Muscle layer of duodenum (tissue), 2 donors: ENCODE measurements around the gene SCO2.

Source experiments
- H3K27ac ChIP-seq: one replicate; pipeline ENCODE4 v1.7.0; 2013; ENCODE audit warnings: mild to moderate bottlenecking, low read length
- H3K27me3 ChIP-seq: one replicate; pipeline ENCODE4 v1.7.0; 2013; ENCODE audit warnings: low read depth, mild to moderate bottlenecking, control low read depth, low read length
- H3K36me3 ChIP-seq, 2 donors: one replicate each; pipeline ENCODE4 v1.7.0; 2013; ENCODE audit warnings: low read length in 2 of 2, control low read depth in 1 of 2, mild to moderate bottlenecking in 1 of 2; ENCODE audit not compliant: insufficient read depth in 2 of 2, control insufficient read depth in 1 of 2
- H3K4me1 ChIP-seq, 2 donors: one replicate each; pipeline ENCODE4 v1.7.0; 2013; ENCODE audit warnings: low read length in 2 of 2, mild to moderate bottlenecking in 2 of 2, control low read depth in 1 of 2, moderate library complexity in 1 of 2; ENCODE audit not compliant: insufficient read depth in 2 of 2, control insufficient read depth in 1 of 2
- H3K4me3 ChIP-seq, 2 donors: one replicate each; pipeline ENCODE4 v1.7.0; 2013; ENCODE audit warnings: low read length in 2 of 2, low read depth in 1 of 2, mild to moderate bottlenecking in 1 of 2
- H3K9me3 ChIP-seq, 2 donors: one replicate each; pipeline ENCODE4 v1.7.0; 2013; ENCODE audit warnings: low read length in 2 of 2, control low read depth in 1 of 2, mild to moderate bottlenecking in 1 of 2; ENCODE audit not compliant: control insufficient read depth in 1 of 2
- donor health status: healthy.

The SCO2 gene

DNA sequence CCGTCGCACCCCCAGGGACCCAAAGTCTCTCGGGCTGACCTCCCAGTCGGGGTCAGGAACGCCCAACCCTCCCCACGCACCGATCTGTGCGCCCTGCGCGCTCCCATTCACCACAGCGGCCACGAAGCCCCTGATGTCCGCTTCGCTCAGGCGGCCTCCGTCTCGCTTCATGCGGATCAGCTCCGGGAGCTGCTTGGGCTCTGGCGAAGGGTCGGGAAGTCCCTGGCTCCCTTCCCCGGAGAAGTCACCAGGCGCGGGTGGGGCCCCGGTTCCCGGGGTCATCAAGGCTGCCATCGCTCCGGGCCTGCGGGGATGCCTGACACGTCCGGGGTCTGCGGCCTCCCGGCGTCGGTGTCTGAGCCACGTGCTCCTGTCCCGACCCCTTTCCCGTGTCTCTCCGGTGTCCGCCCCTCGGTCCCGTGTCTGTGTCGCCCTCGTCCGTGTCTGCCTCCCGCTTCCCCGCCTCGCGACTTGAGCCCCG lies 4.1 kb upstream of the SCO2 start:
- Histone ChIP-seq H3K27me3 (no peaks in the 10 kb centered on the region), H3K36me3 (peaks cover 3% of the 10 kb centered on the region in 2 donors), H3K4me3 (peak overlapping the region; percentile 42 to 56), H3K4me1 (peaks cover 7 to 54% of the 10 kb centered on the region in 2 donors), H3K27ac (peak overlapping the region; percentile 45), H3K9me3 (no peaks in the 10 kb centered on the region)

DNA sequence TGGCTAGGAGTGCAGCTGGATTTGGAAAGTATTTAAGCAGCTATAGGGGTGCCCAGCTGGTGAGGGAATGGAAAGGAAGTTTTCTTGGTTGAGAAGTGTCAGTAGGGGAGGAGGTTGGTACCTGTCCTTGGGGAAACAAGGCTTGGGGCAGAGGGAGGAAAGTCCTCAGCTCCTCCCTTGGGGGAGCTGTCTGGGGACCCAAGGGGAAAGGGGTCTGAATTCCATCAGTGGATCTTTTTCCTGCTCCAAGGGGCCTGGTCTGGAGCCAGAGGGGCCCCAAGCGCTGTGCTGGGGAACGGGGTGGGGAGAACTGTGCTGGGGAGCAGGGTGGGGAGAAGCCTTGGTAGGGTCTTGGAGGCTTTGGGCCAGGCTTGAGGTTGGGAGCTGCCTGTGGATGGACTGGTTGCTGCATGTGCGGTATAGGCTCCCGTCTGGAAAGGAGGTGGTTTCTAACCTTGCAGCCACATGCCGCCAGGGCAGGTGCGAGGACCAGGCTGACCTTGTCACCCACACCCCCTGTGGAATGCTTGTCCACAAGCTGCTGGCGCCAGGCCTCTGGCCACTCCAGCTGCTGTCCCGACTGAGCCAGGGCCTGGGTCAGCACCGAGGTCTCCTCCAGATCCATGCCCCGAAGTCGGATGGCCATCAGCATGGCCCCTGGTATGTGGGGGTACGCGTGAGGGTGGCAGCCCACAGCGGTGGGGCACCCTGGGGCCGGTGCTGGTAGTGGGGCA lies 3.5 kb upstream of the SCO2 start:
- Histone ChIP-seq H3K27ac (peak overlapping the region; percentile 45), H3K9me3 (no peaks in the 10 kb centered on the region), H3K4me3 (peak overlapping the region; percentile 42 to 56), H3K4me1 (peaks cover 10 to 60% of the 10 kb centered on the region in 2 donors), H3K27me3 (no peaks in the 10 kb centered on the region), H3K36me3 (peaks cover 3% of the 10 kb centered on the region in 2 donors)

DNA sequence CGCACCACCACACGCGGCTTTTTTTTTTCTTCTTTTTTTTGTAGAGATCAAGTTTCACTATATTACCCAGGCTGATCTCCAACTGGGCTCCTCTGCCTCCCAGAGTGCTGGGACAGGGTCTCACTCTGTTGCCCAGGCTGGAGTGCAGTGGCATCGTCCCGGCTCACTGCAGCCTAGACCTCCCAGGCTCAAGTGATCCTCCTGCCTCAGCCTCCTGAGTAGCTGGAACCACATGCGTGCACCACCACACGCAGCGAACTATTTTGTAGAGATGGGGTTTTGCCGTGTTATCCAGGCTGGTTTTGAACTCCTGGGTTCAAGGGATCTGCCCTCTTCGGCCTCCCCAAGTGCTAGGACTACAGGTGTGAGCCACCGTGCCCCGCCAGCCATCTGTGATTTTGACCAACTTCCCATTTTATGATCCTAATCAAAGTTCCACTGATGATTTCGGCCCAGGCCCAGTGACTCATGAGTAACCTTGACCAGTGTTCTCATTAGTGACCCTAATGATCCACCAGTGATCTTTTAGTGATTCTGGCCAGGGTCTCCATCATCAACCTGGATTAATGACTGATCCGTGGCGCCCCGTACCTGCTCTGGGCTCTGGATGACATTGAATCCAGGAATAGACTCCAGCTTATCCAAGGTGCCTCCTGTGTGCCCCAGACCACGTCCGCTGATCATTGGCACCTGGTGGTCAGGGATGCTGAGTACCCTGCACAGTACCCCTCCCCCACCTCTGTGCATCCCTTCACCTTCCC lies 2.7 kb upstream of the SCO2 start:
- no peaks in the 10 kb centered on the region for H3K27me3 ChIP-seq
- H3K36me3 ChIP-seq = peaks cover 3 to 7% of the 10 kb centered on the region in 2 donors
- H3K27ac ChIP-seq = peak overlapping the region; percentile 45
- no peaks in the 10 kb centered on the region for H3K9me3 ChIP-seq
- peaks cover 10 to 62% of the 10 kb centered on the region in 2 donors for H3K4me1 ChIP-seq
- peak overlapping the region; percentile 11 to 42 for H3K4me3 ChIP-seq

DNA sequence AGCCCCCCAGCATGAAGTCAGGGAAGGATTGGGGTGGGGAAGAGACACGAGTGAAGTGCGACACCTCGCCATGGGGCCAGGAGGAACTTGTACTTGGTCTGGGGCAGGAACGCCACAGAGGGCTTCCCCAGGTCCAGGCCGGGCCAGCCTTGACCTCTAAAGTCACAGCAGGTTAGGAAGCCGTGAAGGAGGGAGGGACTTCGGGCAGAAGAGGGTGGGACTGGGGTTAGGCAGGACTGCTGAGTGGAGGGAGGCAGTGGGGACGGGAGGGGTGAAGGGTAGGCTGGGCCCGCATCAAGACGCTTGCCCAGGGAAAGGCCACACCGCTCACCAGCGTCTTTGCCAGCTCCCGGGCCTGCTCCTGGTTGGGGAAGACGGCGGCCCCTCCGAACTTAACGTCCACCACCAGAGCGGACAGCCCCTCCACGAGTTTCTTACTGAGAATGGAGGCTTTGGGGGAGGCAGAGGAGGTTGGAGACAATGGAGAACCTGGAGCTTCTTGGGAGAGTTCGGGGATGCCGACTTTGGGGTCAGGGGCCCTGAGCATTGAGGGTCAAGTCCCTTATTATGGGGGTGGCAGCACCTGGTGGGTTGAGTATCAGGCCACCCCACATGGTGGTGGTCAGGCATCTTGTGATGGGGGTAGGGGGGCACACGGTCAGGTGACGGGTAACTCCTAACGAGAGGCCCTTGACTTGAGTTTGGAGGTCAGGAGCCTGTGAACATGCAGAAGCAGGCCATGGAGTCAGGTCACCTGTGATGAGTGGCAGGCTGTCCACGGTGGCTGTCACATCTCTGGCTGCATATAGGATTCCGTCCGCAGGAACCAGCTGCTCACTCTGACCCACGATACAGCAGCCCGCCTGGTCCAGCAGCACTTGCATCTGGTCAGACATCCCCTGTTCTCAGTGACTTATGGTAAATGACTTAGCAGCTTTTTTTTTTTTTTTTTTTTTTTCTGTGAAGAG lies 1.7 kb upstream of the SCO2 start:
- Histone ChIP-seq H3K27me3 (no peaks in the 10 kb centered on the region), H3K36me3 (peaks cover 7 to 17% of the 10 kb centered on the region in 2 donors), H3K4me3 (peak overlapping the region; percentile 52 to 82), H3K9me3 (no peaks in the 10 kb centered on the region), H3K27ac (peak overlapping the region; percentile 63), H3K4me1 (peaks cover 10 to 56% of the 10 kb centered on the region in 2 donors)

DNA sequence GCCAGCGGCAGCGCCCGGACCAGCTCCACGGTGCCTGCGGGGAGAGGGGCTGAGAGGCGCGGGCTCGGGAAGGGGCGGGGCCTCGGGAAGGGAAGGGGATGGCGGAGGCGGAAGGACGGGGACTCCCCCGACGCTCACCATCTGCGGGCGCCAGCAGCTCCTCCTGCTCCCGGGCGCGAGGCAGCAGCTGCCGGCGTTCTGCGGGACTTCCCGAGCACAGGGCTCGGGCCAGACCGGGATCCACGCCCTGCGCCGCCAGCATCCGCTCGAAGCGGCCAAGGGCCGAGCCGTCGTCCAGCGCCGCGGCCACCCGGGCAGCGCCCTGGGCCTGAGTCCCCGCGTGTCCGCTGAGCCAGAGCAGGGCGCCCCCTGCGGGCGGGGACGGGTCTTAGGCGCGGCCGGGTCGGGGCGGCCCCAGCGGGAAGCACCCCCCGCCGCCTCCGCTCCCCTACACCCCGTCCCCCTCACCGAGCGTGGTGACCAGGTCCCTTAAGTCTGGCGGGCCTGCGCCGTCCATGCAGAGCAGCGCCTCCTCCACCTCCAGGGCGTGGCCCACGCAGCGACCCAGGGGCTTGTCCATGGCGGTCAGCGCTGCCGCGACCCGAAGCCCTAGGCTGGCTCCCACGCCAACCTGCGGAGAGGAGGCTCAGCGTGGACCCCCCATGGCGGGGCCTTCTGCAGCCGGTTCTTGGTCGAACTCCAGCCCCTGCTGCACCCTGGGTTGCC lies 873 bp upstream of the SCO2 start:
- Histone ChIP-seq H3K9me3 (no peaks in the 10 kb centered on the region), H3K27me3 (no peaks in the 10 kb centered on the region), H3K27ac (peak overlapping the region; percentile 63), H3K4me3 (peak overlapping the region; percentile 52 to 82), H3K4me1 (peaks cover 10 to 48% of the 10 kb centered on the region in 2 donors), H3K36me3 (peaks cover 11 to 26% of the 10 kb centered on the region in 2 donors)

DNA sequence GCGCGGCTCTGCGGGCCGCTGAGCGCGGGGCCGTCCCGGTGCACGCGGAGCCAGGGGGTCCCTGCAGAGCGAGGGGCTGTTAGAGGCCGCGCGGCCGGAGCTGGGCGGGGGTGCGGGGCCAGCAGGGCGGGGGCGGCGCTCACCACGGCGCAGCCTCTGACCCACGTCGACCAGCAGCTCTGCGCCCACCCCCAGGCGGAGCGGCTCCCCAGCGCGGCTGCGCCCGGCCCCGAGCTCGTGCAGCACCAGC lies 385 bp upstream of the SCO2 start:
- H3K4me1 ChIP-seq = peaks cover 10 to 43% of the 10 kb centered on the region in 2 donors
- no peak overlapping the region for H3K27ac ChIP-seq
- H3K36me3 ChIP-seq = peaks cover 11 to 30% of the 10 kb centered on the region in 2 donors

DNA sequence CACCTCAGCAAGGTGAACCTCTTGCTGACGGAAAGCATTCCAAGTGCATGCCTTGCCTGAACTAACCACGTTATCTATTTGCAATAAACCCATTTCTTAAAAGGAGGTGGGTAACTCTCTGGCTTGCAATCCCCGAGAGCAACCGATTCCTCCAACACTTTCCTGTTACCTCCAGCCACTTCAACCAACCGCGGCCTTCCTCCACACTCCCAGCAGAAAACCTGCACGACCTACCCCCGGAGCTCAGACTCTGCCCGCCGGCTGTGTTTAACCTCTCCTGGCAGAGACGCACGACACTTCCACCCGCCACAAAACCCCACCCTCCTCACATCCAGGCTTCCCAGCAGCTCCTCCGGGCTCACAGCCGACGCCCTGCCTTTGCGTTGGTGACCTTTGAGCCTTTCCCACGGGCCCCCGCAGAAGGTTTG lies 708 bp downstream of the SCO2 start:
- H3K36me3 ChIP-seq = peaks cover 11 to 27% of the 10 kb centered on the region in 2 donors
- H3K4me1 ChIP-seq = peaks cover 10 to 34% of the 10 kb centered on the region in 2 donors
- H3K27ac ChIP-seq = peak overlapping the region; percentile 60
- H3K9me3 ChIP-seq = no peaks in the 10 kb centered on the region
- H3K4me3 ChIP-seq = peak overlapping the region; percentile 67 to 82
- no peaks in the 10 kb centered on the region for H3K27me3 ChIP-seq

More for the DNA sequence above, 385 bp upstream of the SCO2 start:
- no peaks in the 10 kb centered on the region for H3K9me3 ChIP-seq
- peak overlapping the region; percentile 52 to 82 for H3K4me3 ChIP-seq
- no peaks in the 10 kb centered on the region for H3K27me3 ChIP-seq

DNA sequence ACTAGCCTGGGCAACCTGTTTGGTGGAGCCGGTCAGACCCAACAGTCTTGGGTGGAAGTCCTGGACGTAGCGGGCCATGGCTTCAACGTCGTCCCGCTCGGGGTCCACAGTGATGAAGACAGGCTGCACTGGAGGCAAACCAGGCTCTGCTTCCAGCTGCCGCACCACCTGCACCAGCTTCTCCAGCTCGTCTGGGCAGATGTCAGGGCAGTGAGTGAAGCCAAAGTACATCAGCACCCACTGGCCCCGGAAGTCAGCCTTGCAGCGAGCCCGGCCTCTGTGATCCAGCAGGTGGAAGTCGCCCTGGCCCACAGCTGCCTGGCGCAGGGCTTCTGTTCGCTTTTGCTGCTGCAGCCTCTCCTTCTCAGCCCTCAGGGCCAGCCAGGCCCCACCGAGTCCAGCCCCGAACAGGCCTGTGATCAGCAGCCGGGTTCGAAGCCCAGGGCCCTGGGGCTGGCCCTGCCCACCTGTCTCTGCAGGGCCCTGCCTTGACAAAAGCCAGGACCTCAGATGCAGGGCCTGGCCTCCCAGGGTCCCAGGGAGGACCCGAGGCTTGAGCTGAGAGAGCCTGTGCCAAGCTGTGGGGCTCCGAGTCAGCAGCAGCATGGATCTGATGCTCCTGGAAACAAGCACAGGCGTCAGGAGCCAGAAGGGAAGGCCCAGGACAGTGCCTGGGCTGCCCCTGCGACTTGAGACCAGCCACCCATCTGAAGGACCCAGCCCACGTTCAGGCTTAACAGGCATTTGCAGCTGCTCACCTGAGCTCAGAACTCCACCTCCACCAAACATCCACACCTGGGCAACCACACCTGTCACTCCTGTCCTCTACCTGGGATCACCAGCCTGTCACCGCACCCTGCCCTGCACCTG lies 1.4 kb downstream of the SCO2 start:
- Histone ChIP-seq H3K9me3 (no peaks in the 10 kb centered on the region), H3K36me3 (peaks cover 16 to 32% of the 10 kb centered on the region in 2 donors), H3K27ac (peak overlapping the region; percentile 60), H3K4me3 (peak overlapping the region; percentile 67 to 82), H3K27me3 (no peaks in the 10 kb centered on the region), H3K4me1 (peaks cover 10 to 31% of the 10 kb centered on the region in 2 donors)

DNA sequence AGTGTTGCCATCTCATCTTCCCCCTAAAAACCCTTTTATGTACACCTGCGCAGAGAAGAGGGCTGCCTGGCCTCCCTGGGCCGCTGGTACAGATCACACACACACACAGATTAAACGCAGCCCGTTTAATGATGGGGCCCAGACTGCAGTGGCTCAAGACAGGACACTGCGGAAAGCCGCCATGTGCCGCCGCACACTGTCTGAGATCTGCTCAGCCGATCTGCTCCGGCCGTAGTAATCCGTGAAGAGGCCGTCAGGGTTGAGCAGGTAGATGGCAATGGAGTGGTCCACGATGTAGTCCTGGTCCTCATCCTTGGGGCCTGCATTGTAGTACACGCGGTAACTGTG lies 2.0 kb downstream of the SCO2 start:
- H3K36me3 ChIP-seq = peaks cover 16 to 38% of the 10 kb centered on the region in 2 donors
- no peak overlapping the region for H3K4me3 ChIP-seq
- H3K4me1 ChIP-seq = peaks cover 9 to 31% of the 10 kb centered on the region in 2 donors
- H3K27ac ChIP-seq = no peak overlapping the region
- no peaks in the 10 kb centered on the region for H3K9me3 ChIP-seq
- no peaks in the 10 kb centered on the region for H3K27me3 ChIP-seq
